ENCODE data around the gene DGKZ.

DNA sequence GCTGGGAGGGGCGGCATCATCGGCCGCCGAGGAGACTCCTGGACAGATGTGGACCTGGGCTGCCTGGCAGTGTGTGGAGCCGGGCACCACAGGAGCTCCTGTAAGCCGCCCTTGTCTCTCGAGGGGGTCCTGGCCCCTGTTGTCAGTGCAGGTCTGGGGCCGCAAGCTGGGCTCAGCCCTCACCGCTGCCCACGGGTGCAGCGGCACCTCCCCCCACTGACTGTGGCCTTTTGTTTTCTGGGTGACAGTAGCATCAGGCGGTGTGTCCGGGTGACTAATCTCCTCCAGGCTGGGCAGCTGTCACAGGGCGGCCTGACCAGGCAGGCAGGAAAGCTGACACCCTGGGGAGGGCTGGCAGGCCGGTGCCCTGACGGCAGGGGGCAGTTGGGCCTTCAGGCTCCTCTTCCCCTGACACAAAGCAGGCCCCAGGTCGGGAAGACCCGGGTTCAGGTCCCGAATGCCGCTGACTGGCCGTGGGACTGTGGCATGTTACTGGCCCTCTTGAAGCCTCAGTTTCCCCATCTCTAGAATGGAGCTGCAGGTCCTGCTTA, 16.3 kb downstream of the DGKZ start:
- no peak for TF ChIP-seq POLR2A (IDR thresholded peaks at IDR 0.05)
- TF ChIP-seq CTCF (IDR thresholded peaks at IDR 0.05), result peak in 2 of 5 experiments; percentile 12 to 22
- peak in 1 of 2 donors; percentile 32 for TF ChIP-seq EP300 (IDR thresholded peaks at IDR 0.05)
